Measurements from ENCODE around the gene REEP3.

The REEP3 gene

DNA sequence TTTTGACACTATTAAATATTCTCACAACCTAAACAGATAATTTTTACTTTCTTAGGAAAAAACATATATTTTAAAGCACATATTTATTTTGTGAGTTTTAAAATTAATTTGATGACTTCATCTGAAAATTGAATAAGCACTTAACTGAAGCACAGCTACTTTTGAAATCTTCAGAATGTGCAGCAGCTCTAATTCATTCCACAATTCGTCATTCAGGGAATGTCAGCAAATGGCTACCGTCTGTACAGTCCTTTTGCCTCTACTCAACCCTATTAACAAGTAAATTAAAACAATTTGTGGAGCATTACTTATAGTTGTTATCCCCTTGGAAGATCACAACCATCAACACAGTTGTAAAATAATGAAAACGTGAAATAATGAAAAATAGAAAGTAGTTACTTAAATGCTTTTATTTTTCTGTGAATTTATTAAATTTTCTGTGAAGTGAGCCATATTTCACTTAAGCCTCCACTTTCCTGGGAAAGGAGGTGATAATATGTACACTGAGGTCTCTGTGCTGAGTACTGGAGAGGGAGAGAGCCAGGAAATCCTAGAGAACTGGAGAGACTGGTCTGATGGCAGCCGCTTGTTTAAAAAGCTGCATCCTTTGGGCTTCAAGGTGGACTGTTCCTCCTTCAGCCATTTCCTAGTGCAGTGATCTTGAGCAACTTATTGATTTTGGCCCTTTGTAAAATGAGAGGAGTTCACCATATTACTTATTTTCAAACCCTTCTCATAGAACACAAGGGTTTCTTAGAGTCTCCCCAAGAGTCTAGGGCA lies 70.6 kb downstream of the REEP3 start:
- TF ChIP-seq, protein P1, sequence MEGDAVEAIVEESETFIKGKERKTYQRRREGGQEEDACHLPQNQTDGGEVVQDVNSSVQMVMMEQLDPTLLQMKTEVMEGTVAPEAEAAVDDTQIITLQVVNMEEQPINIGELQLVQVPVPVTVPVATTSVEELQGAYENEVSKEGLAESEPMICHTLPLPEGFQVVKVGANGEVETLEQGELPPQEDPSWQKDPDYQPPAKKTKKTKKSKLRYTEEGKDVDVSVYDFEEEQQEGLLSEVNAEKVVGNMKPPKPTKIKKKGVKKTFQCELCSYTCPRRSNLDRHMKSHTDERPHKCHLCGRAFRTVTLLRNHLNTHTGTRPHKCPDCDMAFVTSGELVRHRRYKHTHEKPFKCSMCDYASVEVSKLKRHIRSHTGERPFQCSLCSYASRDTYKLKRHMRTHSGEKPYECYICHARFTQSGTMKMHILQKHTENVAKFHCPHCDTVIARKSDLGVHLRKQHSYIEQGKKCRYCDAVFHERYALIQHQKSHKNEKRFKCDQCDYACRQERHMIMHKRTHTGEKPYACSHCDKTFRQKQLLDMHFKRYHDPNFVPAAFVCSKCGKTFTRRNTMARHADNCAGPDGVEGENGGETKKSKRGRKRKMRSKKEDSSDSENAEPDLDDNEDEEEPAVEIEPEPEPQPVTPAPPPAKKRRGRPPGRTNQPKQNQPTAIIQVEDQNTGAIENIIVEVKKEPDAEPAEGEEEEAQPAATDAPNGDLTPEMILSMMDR (IDR thresholded peaks at IDR 0.05; ENCODE audit: low read length, missing control alignments), result no peak
- no peak overlapping the region for H3K4me3 ChIP-seq (replicated peaks; ENCODE audit: low read depth, low read length)
- DNase-seq (ENCODE audit: low read depth), result no peak

DNA sequence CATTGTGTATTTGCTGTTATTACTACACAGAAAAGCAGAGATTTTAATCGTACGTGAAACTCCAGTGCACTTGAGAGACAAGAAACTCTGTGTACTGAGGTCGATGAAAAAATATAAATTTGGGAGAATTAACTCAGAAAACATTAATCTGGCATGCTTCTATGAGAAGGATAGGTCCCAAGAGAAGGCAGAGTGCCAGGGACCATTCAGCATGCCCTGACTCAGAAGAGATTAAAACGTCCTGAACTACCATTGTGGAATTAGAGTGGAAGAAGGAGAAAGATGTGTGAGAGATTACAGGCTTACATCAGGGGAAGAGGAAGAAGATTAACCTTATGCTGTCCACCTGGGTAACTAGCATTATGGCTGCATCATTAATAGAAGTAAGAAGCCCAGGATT lies 72.4 kb downstream of the REEP3 start:
- TF ChIP-seq, protein P1 (IDR thresholded peaks at IDR 0.05; ENCODE audit: low read length, missing control alignments), result no peak
- H3K4me3 ChIP-seq (replicated peaks; ENCODE audit: low read depth, low read length), result no peak overlapping the region
- DNase-seq (ENCODE audit: low read depth), result peak; percentile 68

GRCh38 chr10:63595072-63595471 lies 73.9 kb downstream of the REEP3 start:
- H3K4me3 ChIP-seq (replicated peaks; ENCODE audit: low read depth, low read length), result no peak overlapping the region
- DNase-seq (ENCODE audit: low read depth), result peak; percentile 19
- TF ChIP-seq, protein P1 (IDR thresholded peaks at IDR 0.05; ENCODE audit: low read length, missing control alignments), result no peak

DNA sequence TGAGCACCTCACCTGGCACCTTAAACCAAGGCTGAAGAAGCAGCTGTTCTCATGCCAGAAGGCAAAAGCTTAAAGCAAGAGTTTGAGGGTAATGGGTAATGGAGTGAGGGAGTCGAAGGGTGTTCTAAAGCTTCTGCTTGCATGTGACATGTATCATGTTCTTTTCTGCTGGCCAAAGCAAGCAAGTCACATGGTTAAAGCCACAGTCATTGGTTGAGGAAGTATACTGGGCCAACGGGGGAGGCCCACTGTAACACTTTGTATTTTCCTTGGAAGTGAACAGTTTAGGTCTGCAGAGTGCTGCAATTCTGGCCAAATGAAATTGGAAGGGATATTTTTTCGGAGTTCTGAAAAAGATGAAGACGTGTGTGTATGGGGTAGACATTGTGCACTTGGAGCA lies 75.7 kb downstream of the REEP3 start:
- H3K4me3 ChIP-seq (replicated peaks; ENCODE audit: low read depth, low read length), result no peak overlapping the region
- TF ChIP-seq, protein P1 (IDR thresholded peaks at IDR 0.05; ENCODE audit: low read length, missing control alignments), result no peak
- no peak for DNase-seq (ENCODE audit: low read depth)

DNA sequence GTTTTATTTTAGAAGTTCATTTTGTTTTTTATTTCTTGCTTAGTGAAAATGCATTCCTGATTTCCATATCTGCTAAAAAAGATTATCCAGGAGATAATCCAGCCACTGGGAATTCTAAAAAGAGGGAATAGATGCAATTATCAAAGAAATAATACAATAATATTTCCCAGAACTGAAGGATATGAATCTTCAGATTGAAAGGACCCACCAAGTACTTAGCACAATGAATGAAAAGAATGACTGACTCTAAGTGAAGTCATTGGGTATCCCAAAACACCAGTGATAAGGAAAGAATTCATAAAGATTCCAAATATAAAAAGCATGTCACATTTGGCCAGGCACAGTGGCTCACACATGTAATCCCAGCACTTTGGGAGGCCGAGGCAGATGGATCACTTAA lies 79.3 kb downstream of the REEP3 start:
- no peak overlapping the region for H3K4me3 ChIP-seq (replicated peaks; ENCODE audit: low read depth, low read length)
- TF ChIP-seq, protein P1 (IDR thresholded peaks at IDR 0.05; ENCODE audit: low read length, missing control alignments), result no peak
- no peak for DNase-seq (ENCODE audit: low read depth)

DNA sequence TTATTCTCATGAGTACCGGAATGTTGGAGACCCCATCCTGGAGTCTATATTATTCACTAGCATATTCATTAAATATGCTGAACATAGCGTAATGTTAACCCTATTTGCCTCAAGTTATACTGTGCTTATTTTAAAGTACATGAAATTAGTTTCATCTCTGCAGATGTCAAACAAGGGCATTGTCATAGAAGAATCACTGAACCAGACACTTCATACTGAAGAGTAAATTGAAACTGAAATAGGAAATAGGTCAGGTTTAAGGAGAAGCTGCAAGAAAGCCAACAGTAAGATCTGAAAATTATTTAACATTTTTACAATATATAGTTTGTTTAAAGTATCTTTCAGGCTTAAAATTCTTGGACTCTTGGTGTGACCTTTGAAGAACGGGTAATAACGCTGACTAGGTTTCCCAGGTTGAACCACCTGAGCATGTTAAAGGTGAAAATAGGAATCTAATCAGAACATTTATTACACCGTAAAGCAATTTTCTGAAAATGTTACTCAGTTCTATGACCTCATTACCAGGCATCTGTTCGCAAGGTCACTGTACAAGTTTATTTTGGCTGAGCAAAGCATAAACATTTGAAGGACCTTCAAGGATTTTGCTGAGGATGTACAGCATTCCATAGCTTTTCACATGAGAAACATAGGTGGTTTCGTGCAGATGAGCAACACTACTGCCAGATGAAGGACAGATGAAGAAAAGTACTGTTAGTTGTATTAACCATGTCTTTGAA lies 82.7 kb downstream of the REEP3 start:
- no peak overlapping the region for H3K4me3 ChIP-seq (replicated peaks; ENCODE audit: low read depth, low read length)
- TF ChIP-seq, protein P1 (IDR thresholded peaks at IDR 0.05; ENCODE audit: low read length, missing control alignments), result no peak
- DNase-seq (ENCODE audit: low read depth), result no peak
